ENCODE measurements around the gene SH3BP4.

The SH3BP4 gene

DNA sequence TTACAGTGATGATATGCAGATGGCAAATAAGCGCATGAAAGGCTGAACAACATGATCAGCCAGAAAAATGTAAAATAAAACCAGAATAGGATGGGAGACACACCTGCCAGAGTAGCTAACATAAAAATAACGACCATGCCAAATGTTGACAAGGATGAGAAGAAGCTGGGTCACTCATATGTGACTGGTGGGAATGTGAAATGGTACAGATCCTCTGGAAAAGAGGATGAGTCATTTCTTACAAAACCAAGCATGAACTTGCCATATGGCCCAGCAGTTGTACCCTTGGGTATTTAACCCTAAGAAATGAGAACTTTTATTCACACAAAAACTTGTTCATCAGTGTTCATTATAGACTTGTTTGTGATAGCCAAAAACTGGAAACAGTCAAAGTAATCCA lies 143.8 kb downstream of the SH3BP4 start:
- DNase-seq = no peak

GRCh38 chr2:235096447-235096846 lies 144.6 kb downstream of the SH3BP4 start:
- DNase-seq = no peak

DNA sequence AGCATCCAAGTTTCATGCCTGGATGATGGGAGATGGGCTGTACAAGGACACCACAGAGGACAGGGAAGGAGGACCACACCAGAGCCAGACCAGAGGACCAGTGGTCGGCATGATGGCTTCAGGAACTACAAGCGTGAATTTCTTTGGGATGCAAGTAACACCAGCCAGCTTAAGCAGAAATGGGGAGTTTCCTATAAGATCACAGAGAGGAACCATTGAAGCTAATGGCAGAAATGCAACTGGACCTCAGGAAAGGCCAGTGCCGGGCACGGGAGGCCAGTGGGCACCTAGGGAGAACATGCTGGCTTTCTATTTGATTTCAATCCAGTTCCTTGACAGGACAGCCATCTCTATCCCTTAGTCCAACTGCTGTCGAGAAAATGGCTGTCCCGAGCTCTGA lies 145.4 kb downstream of the SH3BP4 start:
- no peak for DNase-seq

- DNase-seq = no peak
Measured at GRCh38 chr2:235098269-235098668, 146.5 kb downstream of the SH3BP4 start.

GRCh38 chr2:235098736-235099494 lies 147.1 kb downstream of the SH3BP4 start:
- DNase-seq = no peak

GRCh38 chr2:235102896-235103295 lies 151.1 kb downstream of the SH3BP4 start:
- no peak for DNase-seq

Data from hematopoietic multipotent progenitor cell treated with erythropoietin and hydrocortisone succinate and interleukin-3 and kit ligand, for 4 days (in vitro differentiated cells).